ENCODE data around the gene RTCA.
"Not testable (repeated sequence)": the region's sequence is repeated elsewhere in the genome, so short reads cannot be mapped to it uniquely, and the experiment has no call there.

The RTCA gene

GRCh38 chr1:100265931-100266740 is at the start of gene RTCA:
Gene RTCA, plus strand, starts transcription at chr1:100266216. Its CDS starts 160 bp downstream, at chr1:100266376.
- DNase-seq (ENCODE audit: low spot score) = peak; percentile 96

GRCh38 chr1:100217834-100218233 is 48.2 kb upstream of the RTCA start:
- no peak for DNase-seq (ENCODE audit: low spot score)

GRCh38 chr1:100219457-100219856 is 46.6 kb upstream of the RTCA start:
- DNase-seq (ENCODE audit: low spot score) = no peak

GRCh38 chr1:100219883-100220282 is 46.1 kb upstream of the RTCA start:
- DNase-seq (ENCODE audit: low spot score) = peak; percentile 11

GRCh38 chr1:100222428-100222827 is 43.6 kb upstream of the RTCA start:
- DNase-seq (ENCODE audit: low spot score) = no peak

- DNase-seq (ENCODE audit: low spot score) = no peak
These were observed 36.2 kb upstream of the RTCA start for GRCh38 chr1:100229681-100230443.

GRCh38 chr1:100230765-100231164 is 35.3 kb upstream of the RTCA start:
- no peak for DNase-seq (ENCODE audit: low spot score)

- no peak for DNase-seq (ENCODE audit: low spot score)
These were observed 34.3 kb upstream of the RTCA start for GRCh38 chr1:100231721-100232120.

GRCh38 chr1:100232156-100232555 is 33.9 kb upstream of the RTCA start:
- DNase-seq (ENCODE audit: low spot score) = no peak

GRCh38 chr1:100233566-100233965 is 32.5 kb upstream of the RTCA start:
- not testable (repeated sequence) for DNase-seq (ENCODE audit: low spot score)

- peak; percentile 61 for DNase-seq (ENCODE audit: low spot score)
These were observed 31.6 kb upstream of the RTCA start for GRCh38 chr1:100234432-100234831.

- no peak for DNase-seq (ENCODE audit: low spot score)
These were observed 28.9 kb upstream of the RTCA start for GRCh38 chr1:100237091-100237490.

GRCh38 chr1:100239961-100240360 is 26.1 kb upstream of the RTCA start:
- no peak for DNase-seq (ENCODE audit: low spot score)

- DNase-seq (ENCODE audit: low spot score) = no peak
These were observed 25.4 kb upstream of the RTCA start for GRCh38 chr1:100240631-100241030.

GRCh38 chr1:100246738-100247137 is 19.3 kb upstream of the RTCA start:
- DNase-seq (ENCODE audit: low spot score) = no peak

- DNase-seq (ENCODE audit: low spot score) = peak; percentile 65
These were observed 16.9 kb upstream of the RTCA start for GRCh38 chr1:100249155-100249536.

GRCh38 chr1:100249537-100250257 is 16.3 kb upstream of the RTCA start, which contains the start of gene DBT:
Gene DBT, minus strand, starts transcription at chr1:100249834. Its CDS starts 14 bp downstream, at chr1:100249820.
- DNase-seq (ENCODE audit: low spot score) = peak; percentile 97

GRCh38 chr1:100250264-100250663 is 15.8 kb upstream of the RTCA start:
- no peak for DNase-seq (ENCODE audit: low spot score)

GRCh38 chr1:100250807-100251206 is 15.2 kb upstream of the RTCA start:
- DNase-seq (ENCODE audit: low spot score) = no peak

GRCh38 chr1:100252901-100253300 is 13.1 kb upstream of the RTCA start:
- no peak for DNase-seq (ENCODE audit: low spot score)

- DNase-seq (ENCODE audit: low spot score) = no peak
These were observed 12.5 kb upstream of the RTCA start for GRCh38 chr1:100253552-100253951.

- not testable (repeated sequence) for DNase-seq (ENCODE audit: low spot score)
These were observed 9.7 kb upstream of the RTCA start for GRCh38 chr1:100256273-100256672.
